GM10847 (cell line): Measurements from ENCODE around the gene DNAH2.

Source experiments
- POLR2A ChIP-seq: IDR thresholded peaks from 2 replicates; pipeline ENCODE4 v1.6.1; 2011; ENCODE audit not compliant: insufficient read length; ENCODE audit errors: extremely low read depth

DNAH2 gene

GRCh38 chr17:7697828-7698588 is 19.5 kb upstream of the DNAH2 start:
- no peak for TF ChIP-seq POLR2A

- TF ChIP-seq POLR2A, result no peak
Measured at GRCh38 chr17:7700510-7700909, 17.0 kb upstream of the DNAH2 start.

- no peak for TF ChIP-seq POLR2A
Measured at GRCh38 chr17:7701681-7702080, 15.9 kb upstream of the DNAH2 start.

GRCh38 chr17:7702776-7703175 is 14.8 kb upstream of the DNAH2 start:
- no peak for TF ChIP-seq POLR2A

GRCh38 chr17:7703584-7704479 is 13.7 kb upstream of the DNAH2 start:
- no peak for TF ChIP-seq POLR2A

- no peak for TF ChIP-seq POLR2A
Measured at GRCh38 chr17:7704601-7705268, 12.8 kb upstream of the DNAH2 start, which contains the start of gene EFNB3. TSS of gene EFNB3 (plus strand) at chr17:7705202. CDS start at chr17:7705599, 397 bp downstream.

GRCh38 chr17:7705269-7706255 is 12.0 kb upstream of the DNAH2 start:
- TF ChIP-seq POLR2A, result no peak

GRCh38 chr17:7706631-7707354 is 10.8 kb upstream of the DNAH2 start:
- no peak for TF ChIP-seq POLR2A

- TF ChIP-seq POLR2A, result no peak
Measured at GRCh38 chr17:7707446-7707845, 10.1 kb upstream of the DNAH2 start.

- TF ChIP-seq POLR2A, result no peak
Measured at GRCh38 chr17:7707858-7708750, 9.4 kb upstream of the DNAH2 start.

- no peak for TF ChIP-seq POLR2A
Measured at GRCh38 chr17:7709031-7709430, 8.5 kb upstream of the DNAH2 start.

- no peak for TF ChIP-seq POLR2A
Measured at GRCh38 chr17:7710301-7710700, 7.2 kb upstream of the DNAH2 start.
